T-helper 1 cell treated with Interleukin-12 subunit alpha and Interleukin-12 subunit beta and Interleukin-4 antibody, amounts not matched to agents 30 ng/mL and 1 ng/mL, for 36 hours (primary cell): ENCODE data around the gene GRM1. TPM values are rescaled to one million over a fixed set of nuclear protein-coding genes. Genes with fewer than 3 reads are reported as not detected.
"Not testable (repeated sequence)": the region's sequence is repeated elsewhere in the genome, so short reads cannot be mapped to it uniquely, and the experiment has no call there.

Experiments
- intact Hi-C: fragments of 100-400 bp; cut with micrococcal nuclease; formaldehyde crosslinking; loops from one replicate; pipeline ENCODE4 v1.15.1; 2024
- total RNA-seq: library from RNA; stranded (reverse); gene quantifications from 2 replicates; pipeline ENCODE4 v1.2.3, GENCODE V29; 2022

The GRM1 gene
- total RNA-seq, 1 donor from 2014 or later = not detected

GRCh38 chr6:146267946-146268345, 239.1 kb downstream of the GRM1 start:
- intact Hi-C loops = no loop called here

GRCh38 chr6:146269482-146269881, 240.6 kb downstream of the GRM1 start:
- intact Hi-C loops = no loop called here

DNA sequence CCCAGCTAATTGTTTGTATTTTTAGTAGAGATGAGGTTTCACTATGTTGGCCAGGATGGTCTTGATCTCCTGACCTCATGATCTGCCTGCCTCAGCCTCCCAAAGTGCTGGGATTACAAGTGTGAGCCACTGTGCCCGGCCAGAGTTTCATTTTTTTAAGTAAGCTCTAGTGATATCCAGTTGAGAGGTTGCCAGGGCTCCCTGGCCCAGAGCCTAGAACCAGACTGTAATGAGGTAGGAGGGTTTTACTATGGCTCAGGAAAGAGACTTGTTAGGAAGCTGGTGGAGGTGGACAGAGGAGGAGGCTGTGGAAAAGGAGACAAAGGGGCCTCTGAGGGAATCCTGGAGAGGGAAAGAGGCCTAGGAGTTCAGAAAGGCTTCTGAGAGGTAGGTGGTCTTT, 242.3 kb downstream of the GRM1 start:
- intact Hi-C loops = not testable (repeated sequence)

DNA sequence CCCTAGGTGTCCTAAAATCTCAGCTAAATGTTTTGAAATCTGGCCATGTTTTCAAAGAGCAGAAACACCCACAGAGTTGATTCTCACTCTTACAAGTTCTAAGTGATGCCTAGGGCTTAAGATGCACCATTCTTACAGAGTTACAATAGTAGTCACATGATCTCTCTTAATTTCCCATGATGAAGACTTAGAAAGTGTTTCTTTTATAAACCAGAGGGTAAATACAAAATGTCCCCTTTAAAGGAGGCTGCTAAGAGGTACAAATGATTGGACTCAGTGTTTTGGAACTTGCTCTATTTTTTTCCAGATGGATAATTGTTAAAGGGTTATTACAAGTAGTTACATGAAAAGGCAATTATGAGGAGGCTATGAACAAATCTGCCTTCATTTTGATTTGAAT, 244.6 kb downstream of the GRM1 start:
- intact Hi-C loops = no loop called here

- intact Hi-C loops = no loop called here
These were observed 248.3 kb downstream of the GRM1 start for GRCh38 chr6:146277142-146277541.

DNA sequence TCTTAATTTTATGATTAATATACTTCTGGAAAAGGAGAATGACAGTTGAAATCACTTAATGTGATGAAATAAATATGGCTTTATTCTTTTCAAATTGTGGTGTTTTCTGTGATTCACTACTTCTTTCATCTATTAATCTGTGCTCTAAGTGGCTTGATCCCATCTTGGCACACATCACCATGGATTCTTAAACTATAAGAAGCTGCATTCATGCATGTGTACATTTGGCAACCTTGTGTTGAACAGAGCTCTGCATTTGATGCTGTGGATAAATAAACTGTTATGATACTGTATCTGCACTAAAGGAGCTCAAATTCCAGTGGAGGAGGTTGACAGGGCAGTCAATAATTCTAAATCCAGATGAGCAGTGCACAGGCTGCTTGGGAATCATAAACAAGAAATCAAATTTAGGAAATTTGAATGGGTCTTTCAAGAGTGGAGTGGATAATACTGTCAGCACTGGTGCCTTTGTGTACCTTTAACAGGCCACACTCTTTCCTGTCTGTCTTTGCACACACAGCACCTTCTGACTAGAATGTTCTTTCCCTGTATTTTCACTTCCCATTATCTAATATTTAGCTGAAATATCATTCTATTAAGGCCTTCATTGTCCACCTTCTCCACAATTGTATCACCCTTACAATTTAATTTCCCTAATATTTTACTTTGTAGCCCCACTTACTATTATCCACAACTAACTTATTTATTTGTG, 252.9 kb downstream of the GRM1 start:
- intact Hi-C loops = no loop called here

GRCh38 chr6:146282837-146283236, 254.0 kb downstream of the GRM1 start:
- intact Hi-C loops = no loop called here

GRCh38 chr6:146284311-146284710, 255.4 kb downstream of the GRM1 start:
- intact Hi-C loops = no loop called here

- intact Hi-C loops = no loop called here
These were observed 258.1 kb downstream of the GRM1 start for GRCh38 chr6:146286961-146287360.

- intact Hi-C loops = no loop called here
These were observed 259.0 kb downstream of the GRM1 start for GRCh38 chr6:146287691-146288369.

DNA sequence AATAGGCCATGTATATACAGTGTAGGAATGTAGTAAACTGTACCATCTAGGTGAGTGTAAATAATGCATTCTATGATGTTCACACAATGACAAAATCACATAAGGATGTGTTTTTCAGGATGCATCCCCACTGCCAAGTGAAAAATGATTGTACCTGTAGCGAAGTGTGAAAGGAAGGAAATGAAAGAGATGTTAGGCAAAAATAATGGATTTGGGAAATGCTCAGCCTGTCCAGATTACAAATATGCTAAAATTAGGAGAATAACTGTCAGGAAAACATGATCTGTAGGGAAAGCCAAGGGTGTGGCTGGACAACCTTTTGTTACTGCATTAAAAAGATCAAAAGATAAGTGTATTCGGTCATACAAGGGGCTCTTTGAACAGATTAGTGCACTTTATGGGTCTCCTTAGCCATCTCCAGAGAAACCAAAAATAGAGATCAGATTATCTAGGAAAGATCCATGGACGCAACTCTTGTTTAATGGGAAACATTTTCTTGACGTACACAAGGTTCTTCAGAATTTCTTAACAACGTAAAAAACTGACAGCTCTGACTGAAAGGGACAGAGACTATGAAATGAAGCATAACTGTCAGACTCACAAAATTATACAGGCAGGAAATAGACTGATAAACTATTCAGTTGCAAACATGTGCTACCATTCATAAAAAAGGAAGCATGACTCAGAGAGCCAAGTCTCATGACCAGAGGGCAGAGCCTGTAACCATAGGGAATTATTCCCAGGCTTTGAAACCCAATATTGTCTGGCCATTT, 261.1 kb downstream of the GRM1 start:
- intact Hi-C loops = no loop called here

DNA sequence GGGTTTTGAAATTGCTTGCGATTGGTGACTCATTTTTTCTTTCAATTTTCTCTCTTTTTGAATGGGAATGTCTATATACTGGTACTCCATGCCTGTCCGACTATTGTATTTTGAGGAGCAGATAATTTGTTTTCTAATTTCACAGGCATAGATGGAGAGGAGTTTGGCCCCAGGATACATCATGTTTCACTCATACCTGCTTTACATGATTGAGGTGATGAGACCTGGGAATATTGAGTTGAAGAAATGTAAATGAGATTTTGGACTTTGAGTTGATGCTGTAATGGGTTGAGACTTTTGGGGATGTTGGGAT, 261.7 kb downstream of the GRM1 start:
- intact Hi-C loops = no loop called here

DNA sequence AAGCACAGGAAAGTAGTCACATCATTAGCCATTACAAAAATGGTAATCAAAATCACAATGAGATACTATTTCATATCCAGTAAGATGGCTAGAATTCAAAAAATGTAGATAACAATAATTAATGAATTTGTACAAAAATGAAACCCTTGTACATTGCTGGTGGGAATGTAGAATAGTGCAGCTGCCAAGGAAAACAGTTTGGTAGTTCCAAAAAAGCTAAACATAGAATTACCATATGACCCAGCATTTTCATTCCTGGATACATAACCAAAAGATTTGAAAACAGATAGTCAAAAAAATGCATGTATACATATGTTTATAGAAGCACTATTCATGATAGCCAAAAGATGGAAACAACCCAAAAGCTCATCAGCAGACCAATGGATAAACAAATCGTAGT, 263.6 kb downstream of the GRM1 start:
- intact Hi-C loops = no loop called here

GRCh38 chr6:146295695-146296094, 266.8 kb downstream of the GRM1 start:
- intact Hi-C loops = no loop called here

DNA sequence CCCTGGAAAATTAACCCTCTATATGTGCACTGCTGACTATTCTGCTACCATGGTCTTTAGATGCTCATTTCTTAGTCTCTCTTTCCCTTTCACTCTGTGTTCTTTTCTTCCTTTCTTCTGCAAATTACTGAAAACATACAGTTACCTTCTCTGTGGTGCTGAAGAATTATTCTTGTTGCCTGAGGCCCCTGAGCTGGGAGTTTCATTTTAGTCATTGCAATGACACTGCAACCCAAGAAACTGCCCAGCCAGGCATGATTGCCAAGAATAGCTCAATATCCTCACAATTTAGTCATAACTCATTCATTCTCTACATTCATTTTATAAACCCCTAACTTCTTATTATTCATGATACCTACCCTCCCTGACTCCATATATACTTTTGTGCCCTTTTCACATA, 269.0 kb downstream of the GRM1 start:
- intact Hi-C loops = no loop called here

DNA sequence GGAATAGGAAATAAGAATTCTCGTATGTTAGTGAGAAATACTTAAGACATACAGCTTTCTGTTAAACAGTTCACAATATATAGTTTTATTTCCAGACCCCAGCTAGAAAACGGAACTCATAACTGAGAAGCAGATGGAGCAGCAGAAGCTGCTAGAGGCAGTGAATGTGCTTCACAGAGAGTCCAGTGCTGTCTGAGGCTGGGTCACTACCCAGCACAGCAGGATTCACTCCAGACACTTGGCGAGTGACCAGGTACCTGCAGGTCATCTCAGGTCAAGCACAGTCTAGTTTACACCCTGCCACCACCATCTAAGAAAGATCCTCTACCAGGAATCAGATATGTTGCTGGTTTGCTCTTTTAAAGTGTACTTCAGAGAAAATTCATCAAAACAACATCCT, 271.7 kb downstream of the GRM1 start:
- intact Hi-C loops = no loop called here

GRCh38 chr6:146301764-146302163, 272.9 kb downstream of the GRM1 start:
- intact Hi-C loops = no loop called here

GRCh38 chr6:146302994-146303393, 274.1 kb downstream of the GRM1 start:
- intact Hi-C loops = no loop called here

- intact Hi-C loops = no loop called here
These were observed 275.3 kb downstream of the GRM1 start for GRCh38 chr6:146304181-146304580.

- intact Hi-C loops = no loop called here
These were observed 276.2 kb downstream of the GRM1 start for GRCh38 chr6:146305092-146305491.

GRCh38 chr6:146305951-146306350, 277.1 kb downstream of the GRM1 start:
- intact Hi-C loops = no loop called here

DNA sequence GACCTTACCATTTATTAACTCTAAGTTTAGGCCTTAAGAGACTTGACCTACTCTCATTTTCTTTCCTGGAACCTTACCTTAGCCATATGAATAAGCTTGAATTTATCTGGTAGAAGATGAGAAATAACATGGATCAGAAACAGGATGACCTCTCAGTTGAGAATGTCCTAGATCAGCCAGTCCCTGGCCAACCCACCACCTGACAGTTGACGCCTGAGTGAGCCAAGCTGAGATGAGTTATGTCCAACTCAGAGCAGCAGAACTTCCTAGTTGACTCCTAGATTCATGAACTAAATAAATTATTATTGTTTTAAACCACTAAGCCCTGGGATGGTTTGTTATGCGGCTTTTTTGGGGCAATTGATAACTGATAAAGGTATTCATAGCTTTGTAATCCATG, 281.8 kb downstream of the GRM1 start:
- intact Hi-C loops = no loop called here

DNA sequence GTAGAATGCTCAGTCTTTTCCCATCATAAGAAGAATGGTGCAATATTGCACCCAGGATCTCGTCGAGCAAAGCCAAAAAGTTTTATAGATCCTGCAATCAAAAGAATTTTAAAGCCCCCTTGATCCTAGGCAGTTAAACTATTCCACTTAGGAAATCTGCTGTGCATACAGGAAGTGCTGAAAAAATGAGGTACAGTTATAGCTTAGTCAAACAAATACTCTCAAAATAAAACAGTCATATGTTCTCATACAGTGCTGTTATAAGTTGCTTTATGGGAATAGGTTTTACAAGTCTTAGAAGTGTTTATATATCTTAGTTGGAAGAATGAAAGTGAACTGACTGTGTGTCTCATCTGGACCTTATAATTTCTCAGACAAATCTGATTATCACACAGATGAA, 282.2 kb downstream of the GRM1 start:
- intact Hi-C loops = no loop called here
